GM18499 (cell line): ENCODE measurements around the gene USP5.
"Not testable (repeated sequence)": the region's sequence is repeated elsewhere in the genome, so short reads cannot be mapped to it uniquely, and the experiment has no call there.

Source experiments
- ATAC-seq: cut with Tn5 transposase; IDR thresholded peaks from one replicate; pipeline ENCODE4 v1.9.1; 2021; ENCODE audit warnings: moderate number of reproducible peaks; ENCODE audit not compliant: insufficient read depth, unreplicated experiment

USP5 gene

GRCh38 chr12:6860942-6861341, 9.0 kb downstream of the USP5 start:
- no peak for ATAC-seq

DNA sequence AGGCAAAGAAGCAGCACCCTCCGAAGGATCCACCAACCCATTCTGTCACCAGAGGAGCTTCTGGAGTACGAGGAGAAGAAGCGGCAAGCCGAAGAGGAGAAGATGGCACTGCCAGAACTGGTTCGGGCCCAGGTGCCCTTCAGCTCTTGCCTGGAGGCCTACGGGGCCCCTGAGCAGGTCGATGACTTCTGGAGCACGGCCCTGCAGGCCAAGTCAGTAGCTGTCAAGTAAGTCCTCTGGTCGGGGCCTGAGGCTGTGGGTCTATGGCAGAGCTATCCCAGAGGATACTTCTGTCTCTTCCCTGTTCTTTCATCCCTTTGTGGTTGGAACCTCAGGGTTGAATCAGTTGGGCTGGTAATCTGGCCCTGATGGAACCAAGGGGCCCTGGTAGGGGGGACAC, 9.4 kb downstream of the USP5 start:
- ATAC-seq = no peak

DNA sequence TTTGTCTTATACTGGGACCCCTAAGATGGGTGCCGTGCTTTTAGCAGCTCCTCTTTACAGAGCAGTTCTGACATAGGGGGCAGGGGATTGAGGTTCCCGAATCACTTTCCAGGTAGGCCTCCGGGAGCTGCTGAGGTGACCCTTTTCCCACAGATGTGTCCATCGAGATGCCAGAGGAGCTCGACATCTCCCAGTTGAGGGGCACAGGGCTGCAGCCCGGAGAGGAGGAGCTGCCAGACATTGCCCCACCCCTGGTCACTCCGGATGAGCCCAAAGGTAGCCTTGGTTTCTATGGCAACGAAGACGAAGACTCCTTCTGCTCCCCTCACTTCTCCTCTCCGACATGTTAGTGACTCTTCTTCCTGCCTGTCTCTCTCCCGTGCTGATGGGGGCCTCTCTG, 11.1 kb downstream of the USP5 start:
- no peak for ATAC-seq

GRCh38 chr12:6863586-6864321, 11.8 kb downstream of the USP5 start:
- ATAC-seq = no peak

GRCh38 chr12:6865307-6865706, 13.4 kb downstream of the USP5 start:
- ATAC-seq = not testable (repeated sequence)

- no peak for ATAC-seq
These were observed 14.4 kb downstream of the USP5 start for GRCh38 chr12:6866163-6866919.

DNA sequence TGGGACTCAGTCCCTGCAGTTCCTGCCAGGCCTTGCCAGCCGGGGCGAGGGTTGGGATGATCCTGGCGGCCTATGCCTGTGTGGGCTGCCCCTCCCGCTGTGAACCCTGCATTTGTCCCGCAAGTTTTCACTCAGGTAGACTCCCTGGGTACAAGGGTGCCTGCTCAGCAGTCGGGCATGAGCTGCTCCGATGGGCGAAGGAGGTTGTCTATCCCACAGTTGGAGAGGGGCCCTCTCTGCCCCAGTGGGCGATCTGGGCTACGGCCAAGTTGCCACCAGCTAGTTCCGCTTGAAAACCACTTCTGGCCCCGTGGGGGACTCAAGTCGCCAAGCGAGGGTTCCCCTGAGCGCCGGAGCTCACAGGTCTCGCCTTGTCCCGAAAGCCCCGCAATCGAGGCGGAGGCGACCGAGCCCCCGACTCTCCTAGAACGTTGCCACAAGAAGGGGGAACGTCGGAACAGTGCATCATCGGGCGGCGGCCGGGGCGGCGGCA, 15.0 kb downstream of the USP5 start:
- no peak for ATAC-seq

DNA sequence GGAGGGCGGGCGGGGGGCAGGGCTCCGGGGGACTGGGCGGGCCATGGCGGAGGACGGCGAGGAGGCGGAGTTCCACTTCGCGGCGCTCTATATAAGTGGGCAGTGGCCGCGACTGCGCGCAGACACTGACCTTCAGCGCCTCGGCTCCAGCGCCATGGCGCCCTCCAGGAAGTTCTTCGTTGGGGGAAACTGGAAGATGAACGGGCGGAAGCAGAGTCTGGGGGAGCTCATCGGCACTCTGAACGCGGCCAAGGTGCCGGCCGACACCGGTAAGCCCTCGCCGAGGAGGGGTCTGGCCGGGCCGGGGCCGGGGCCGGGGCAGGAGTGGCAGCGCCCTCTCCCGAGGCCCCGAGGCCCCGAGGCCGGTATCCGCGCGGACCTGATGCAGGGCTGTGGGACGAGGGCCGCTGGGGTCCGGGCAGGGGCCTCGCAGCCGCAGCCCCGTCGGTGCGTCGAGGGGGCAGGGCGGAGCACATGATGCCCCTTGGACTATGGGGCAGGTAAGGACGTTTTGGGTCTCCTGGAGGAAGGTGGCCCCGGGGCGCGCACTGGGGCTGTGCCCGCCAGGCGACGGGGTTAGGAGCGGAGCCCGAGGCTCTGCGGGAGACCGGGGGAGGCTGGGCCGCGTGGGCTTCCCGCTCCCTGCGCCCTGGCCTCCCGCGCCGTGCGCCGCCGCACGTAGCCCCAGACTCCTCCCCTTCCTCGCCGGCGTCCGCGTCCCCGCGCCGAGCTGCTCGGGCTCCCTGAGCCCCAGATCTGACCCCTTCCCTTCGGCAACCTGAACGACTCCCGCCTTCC, 15.7 kb downstream of the USP5 start, which contains the start of gene TPI1:
Gene TPI1 (plus strand): TSS at position 119 of the 798 bp plus-strand sequence. CDS start 36 bp downstream, at position 155.
- ATAC-seq = no peak

- no peak for ATAC-seq
These were observed 16.5 kb downstream of the USP5 start for GRCh38 chr12:6868211-6869048.

DNA sequence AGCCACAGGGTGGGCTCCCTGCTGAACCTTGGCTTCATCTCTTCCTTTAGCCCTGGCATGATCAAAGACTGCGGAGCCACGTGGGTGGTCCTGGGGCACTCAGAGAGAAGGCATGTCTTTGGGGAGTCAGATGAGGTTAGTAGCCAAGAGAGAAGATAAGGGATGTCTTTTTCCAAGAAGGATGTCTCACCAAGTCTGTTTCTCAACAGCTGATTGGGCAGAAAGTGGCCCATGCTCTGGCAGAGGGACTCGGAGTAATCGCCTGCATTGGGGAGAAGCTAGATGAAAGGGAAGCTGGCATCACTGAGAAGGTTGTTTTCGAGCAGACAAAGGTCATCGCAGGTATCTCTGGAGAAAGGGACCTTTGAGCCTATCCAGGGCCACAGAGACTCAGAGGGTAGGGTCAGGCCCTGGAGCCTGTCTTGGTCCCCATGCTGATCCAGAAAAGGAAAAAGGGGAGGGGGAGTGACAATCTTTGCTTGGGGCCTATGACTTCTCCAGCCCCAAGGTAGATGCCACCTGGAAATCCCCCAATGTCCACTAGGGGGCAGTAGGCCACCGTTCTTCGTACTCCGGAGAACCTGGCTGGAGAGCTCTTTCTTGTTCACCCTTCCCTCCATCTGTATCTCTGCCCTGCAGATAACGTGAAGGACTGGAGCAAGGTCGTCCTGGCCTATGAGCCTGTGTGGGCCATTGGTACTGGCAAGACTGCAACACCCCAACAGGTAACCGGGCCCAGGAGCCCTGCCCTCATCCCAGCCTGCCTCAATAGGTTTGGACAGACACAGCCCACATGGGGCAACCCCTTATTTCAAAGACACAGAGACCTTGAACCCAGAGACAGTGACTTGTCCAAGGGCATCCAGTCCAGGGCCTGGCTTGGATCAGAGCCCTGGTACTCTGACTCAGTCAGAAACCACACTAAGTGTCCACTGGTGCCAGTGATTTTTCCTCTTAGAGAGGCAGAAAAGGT, 17.4 kb downstream of the USP5 start:
- ATAC-seq = no peak

DNA sequence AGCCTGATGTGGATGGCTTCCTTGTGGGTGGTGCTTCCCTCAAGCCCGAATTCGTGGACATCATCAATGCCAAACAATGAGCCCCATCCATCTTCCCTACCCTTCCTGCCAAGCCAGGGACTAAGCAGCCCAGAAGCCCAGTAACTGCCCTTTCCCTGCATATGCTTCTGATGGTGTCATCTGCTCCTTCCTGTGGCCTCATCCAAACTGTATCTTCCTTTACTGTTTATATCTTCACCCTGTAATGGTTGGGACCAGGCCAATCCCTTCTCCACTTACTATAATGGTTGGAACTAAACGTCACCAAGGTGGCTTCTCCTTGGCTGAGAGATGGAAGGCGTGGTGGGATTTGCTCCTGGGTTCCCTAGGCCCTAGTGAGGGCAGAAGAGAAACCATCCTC, 18.4 kb downstream of the USP5 start:
- ATAC-seq = not testable (repeated sequence)

- ATAC-seq = no peak
These were observed 19.4 kb downstream of the USP5 start for GRCh38 chr12:6871052-6871957.

- ATAC-seq = no peak
These were observed 20.4 kb downstream of the USP5 start for GRCh38 chr12:6872073-6873048.

DNA sequence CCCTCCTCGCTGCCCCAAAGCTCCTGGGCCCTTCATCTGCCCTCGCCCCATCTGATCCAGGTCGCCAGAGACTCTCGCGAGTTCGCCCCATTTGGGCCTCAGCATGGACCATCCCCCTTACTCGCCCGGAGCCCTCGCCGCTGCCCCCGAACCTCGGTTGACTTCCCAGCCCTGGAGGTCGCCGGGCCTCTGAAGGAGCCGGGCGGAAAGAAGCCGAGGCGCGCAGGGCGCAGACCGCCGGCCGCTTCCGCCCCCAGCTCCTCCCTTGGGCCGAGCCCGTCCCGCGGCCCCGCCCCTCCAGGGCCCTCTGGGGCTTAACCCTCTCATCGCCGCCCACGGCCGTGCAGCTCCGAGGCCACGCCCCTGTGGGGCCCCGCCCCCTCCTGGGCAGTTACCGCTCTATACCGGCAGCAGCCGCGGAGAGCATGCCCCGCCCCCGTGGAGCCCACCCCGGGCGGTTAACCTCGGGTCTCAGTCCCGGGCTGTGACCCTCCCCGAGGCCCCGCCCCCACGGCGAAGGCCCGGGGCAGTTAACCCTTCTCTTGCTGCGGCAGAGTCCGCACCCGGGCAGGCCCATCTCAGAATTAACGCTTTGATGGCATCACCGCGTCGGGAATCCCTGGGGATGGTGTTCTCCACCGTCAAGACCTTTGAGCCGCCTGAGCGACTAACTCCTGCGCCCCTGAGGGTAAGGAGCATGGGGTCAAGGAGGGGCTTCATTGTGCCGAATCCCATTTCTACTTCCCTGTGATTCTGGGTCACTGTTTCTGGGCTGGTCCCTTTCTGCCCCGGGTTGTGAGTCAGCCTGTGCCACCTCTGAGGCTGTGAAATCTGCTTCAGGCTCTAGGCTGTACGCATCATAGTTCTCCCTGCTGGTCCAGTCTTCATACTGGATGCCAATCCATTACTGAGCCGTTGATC, 21.4 kb downstream of the USP5 start, which contains the start of gene SPSB2:
Gene SPSB2 (minus strand): TSS at position 210 of the 921 bp plus-strand sequence. CDS start 402 bp downstream, outside the sequence.
- ATAC-seq = peak; percentile 40

DNA sequence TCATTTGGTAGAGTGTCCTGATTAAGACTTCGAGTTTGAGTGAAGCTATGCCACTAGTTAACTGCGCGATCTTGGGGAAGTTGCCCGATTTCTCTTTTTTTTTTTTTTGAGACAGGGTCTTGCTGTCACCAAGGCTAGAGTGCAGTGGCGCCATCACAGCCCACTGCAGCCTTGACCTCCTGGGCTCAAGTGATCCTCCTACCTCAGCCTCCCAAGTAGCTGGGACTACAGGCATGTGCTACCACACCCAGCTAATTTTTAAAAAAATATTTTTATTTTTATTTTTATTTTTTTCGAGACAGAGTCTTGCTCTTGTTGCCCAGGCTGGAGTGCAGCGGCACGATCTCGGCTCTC, 22.0 kb downstream of the USP5 start:
- not testable (repeated sequence) for ATAC-seq
